ENCODE results near the gene PDLIM1. TPM values are rescaled to one million over a fixed set of nuclear protein-coding genes. Genes with fewer than 3 reads are reported as not detected.
A peak's percentile ranks its signal among the peaks of the same experiment; 100 is the strongest.

The PDLIM1 gene
- total and polyA plus RNA-seq, 8 donors = 44.1 to 120 (median 55.9) TPM

DNA sequence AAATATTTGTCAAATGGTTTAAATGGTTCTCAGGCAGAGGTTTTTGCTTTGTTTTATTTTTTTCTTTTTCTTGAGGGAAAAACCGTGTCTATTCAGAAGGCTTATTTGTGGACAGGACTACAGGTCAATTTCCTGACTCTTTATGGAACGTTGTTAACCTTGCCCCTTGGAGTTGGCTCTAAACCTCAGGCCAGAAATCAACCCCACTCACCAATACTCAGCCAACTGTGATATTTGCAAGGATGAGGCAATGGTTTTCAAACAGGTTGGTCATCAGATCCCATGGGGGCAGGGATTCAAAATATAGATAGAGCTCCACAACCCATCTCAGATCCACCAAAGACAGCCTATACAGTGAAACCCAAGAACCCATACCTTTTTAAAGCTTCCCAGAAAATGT is 10.2 kb downstream of the PDLIM1 start:
- Histone ChIP-seq H3K4me3 (no peak overlapping the region), H3K27ac (no peak overlapping the region), H3K4me1 (peaks cover 0 to 28% (median 0%) of the 10 kb centered on the region in 3 donors), H3K36me3 (no peaks in the 10 kb centered on the region), H3K27me3 (no peaks in the 10 kb centered on the region), H3K9me3 (no peaks in the 10 kb centered on the region)
- no peak for ATAC-seq
- intact Hi-C loops (cut with DNase I) = no loop called here
- TF ChIP-seq, protein P1, sequence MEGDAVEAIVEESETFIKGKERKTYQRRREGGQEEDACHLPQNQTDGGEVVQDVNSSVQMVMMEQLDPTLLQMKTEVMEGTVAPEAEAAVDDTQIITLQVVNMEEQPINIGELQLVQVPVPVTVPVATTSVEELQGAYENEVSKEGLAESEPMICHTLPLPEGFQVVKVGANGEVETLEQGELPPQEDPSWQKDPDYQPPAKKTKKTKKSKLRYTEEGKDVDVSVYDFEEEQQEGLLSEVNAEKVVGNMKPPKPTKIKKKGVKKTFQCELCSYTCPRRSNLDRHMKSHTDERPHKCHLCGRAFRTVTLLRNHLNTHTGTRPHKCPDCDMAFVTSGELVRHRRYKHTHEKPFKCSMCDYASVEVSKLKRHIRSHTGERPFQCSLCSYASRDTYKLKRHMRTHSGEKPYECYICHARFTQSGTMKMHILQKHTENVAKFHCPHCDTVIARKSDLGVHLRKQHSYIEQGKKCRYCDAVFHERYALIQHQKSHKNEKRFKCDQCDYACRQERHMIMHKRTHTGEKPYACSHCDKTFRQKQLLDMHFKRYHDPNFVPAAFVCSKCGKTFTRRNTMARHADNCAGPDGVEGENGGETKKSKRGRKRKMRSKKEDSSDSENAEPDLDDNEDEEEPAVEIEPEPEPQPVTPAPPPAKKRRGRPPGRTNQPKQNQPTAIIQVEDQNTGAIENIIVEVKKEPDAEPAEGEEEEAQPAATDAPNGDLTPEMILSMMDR (IDR thresholded peaks at IDR 0.05) = no peak
- no peak for FAIRE-seq
- no peak for DNase-seq
- 55 to 59% methylated on average over 2 of the region's 2 CpGs for WGBS, 2 donors

GRCh38 chr10:95279042-95279820 is 11.6 kb downstream of the PDLIM1 start:
- ATAC-seq (peak in 3 of 4 donors; percentile 36 to 47 (median 46)), FAIRE-seq (no peak), DNase-seq (no peak)
- H3K27ac ChIP-seq = peak overlapping the region in 2 of 4 donors; percentile 3 to 12
- no peaks in the 10 kb centered on the region for H3K27me3 ChIP-seq
- intact Hi-C loops (cut with DNase I) = no loop called here
- no peak overlapping the region for H3K4me3 ChIP-seq
- H3K36me3 ChIP-seq = no peaks in the 10 kb centered on the region
- TF ChIP-seq, protein P1 (IDR thresholded peaks at IDR 0.05) = no peak
- no peaks in the 10 kb centered on the region for H3K9me3 ChIP-seq
- 82 to 87% methylated on average over 4 of the region's 4 CpGs for WGBS, 2 donors
- H3K4me1 ChIP-seq = peaks cover 0 to 32% (median 0%) of the 10 kb centered on the region in 3 donors

DNA sequence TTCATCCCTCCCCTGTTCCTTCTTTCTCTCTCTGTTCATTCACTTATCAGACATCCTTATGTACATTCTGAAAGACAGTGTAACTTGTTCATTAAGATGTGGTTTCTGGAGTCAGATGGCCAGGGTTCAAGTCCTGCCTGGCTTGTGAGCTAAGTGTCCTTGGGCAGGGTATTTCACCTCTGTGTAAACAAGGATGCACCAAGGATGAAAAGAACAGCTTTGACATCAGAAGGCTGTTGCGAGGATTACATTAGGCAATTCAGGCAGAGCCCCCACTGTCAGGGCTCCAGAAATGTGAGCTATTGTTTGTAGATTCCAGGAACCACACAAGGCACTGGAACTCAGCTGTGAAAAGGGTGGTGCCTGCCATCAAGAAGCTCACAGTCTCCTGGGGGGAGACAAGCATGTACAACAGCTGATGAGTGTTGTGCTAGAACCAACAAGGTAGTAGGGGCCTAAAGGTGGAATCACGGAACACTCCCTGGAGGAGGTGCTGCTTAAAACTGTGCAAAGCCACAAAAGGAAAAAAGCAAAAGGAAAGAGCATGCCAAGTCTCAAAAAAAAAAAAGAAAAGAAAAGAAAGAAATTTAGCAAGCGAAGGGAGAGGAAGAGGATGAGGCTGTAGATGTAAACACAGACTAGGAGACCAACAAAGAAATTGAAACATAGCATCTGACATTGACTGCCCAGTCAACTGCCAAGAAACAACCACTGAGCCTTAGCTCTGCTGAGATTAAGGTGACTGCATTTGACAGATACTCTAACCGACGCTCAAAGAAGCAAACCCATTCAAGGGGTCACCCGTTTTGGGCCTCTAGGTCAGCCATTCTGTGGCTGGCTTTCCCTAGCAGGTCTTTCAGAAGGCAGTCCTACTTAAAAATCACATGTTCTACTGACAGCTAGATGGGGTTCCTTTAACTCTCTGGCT is 12.5 kb downstream of the PDLIM1 start:
- Histone ChIP-seq H3K27me3 (no peaks in the 10 kb centered on the region), H3K4me1 (peaks cover 0 to 32% (median 0%) of the 10 kb centered on the region in 3 donors), H3K4me3 (no peak overlapping the region), H3K27ac (peak overlapping the region in 1 of 4 donors; percentile 12), H3K36me3 (no peaks in the 10 kb centered on the region), H3K9me3 (no peaks in the 10 kb centered on the region)
- intact Hi-C loops (cut with DNase I) = no loop called here
- ATAC-seq = no peak
- WGBS, 2 donors = 87 to 90% methylated on average over 6 of the region's 6 CpGs
- TF ChIP-seq, protein P1 (IDR thresholded peaks at IDR 0.05) = no peak
- DNase-seq = no peak
- FAIRE-seq = no peak

DNA sequence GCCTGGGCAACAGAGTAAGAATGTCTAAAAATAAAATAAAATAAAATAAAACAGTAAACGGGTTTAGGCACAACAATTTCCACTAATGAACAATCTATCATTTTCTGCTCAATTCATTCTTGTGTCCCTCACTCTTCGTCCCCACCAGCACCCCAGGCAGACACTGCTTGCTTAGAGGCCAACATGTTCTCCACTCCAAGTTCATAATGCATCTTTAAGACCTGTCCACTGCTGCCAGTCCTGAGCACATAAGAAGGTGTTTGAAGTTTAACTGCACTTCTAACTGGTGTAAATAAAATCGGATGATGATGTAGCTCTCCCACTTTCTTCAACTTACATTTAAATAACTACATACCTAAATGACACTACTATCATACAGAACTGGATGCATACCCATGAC is 13.2 kb downstream of the PDLIM1 start:
- TF ChIP-seq, protein P1 (IDR thresholded peaks at IDR 0.05) = no peak
- WGBS, 2 donors = 74 to 78% methylated on average over 3 of the region's 3 CpGs

More for the DNA sequence above, 13.2 kb downstream of the PDLIM1 start:
- DNase-seq = no peak
- Histone ChIP-seq H3K4me1 (peaks cover 0 to 32% (median 0%) of the 10 kb centered on the region in 3 donors), H3K36me3 (no peaks in the 10 kb centered on the region), H3K27ac (no peak overlapping the region), H3K27me3 (no peaks in the 10 kb centered on the region), H3K9me3 (no peaks in the 10 kb centered on the region), H3K4me3 (no peak overlapping the region)
- no peak for FAIRE-seq
- ATAC-seq = no peak
- intact Hi-C loops (cut with DNase I) = no loop called here

Measured in pancreas (tissue), 10 donors.